ENCODE results near the gene IST1.
A peak's percentile ranks its signal among the peaks of the same experiment; 100 is the strongest.

Gene IST1

GRCh38 chr16:71919035-71919434 is 23.7 kb downstream of the IST1 start:
- DNase-seq (ENCODE audit: low read depth, low spot score): no peak

GRCh38 chr16:71920658-71921057 is 25.3 kb downstream of the IST1 start:
- no peak for DNase-seq (ENCODE audit: low read depth, low spot score)

GRCh38 chr16:71923941-71924690 is 28.8 kb downstream of the IST1 start:
- DNase-seq (ENCODE audit: low read depth, low spot score): no peak

GRCh38 chr16:71924710-71925109 is 29.4 kb downstream of the IST1 start:
- DNase-seq (ENCODE audit: low read depth, low spot score): no peak

- peak; percentile 23 for DNase-seq (ENCODE audit: low read depth, low spot score)
Measured at GRCh38 chr16:71927383-71927782, 32.1 kb downstream of the IST1 start.

- DNase-seq (ENCODE audit: low read depth, low spot score): no peak
Measured at GRCh38 chr16:71927787-71928186, 32.5 kb downstream of the IST1 start.

GRCh38 chr16:71929048-71929447 is 33.7 kb downstream of the IST1 start:
- DNase-seq (ENCODE audit: low read depth, low spot score): peak; percentile 51

GRCh38 chr16:71930013-71930563 is 34.8 kb downstream of the IST1 start:
- no peak for DNase-seq (ENCODE audit: low read depth, low spot score)

- no peak for DNase-seq (ENCODE audit: low read depth, low spot score)
Measured at GRCh38 chr16:71931001-71931400, 35.7 kb downstream of the IST1 start.

- DNase-seq (ENCODE audit: low read depth, low spot score): no peak
Measured at GRCh38 chr16:71931599-71931998, 36.3 kb downstream of the IST1 start.

GRCh38 chr16:71933017-71933416 is 37.7 kb downstream of the IST1 start:
- DNase-seq (ENCODE audit: low read depth, low spot score): no peak

- no peak for DNase-seq (ENCODE audit: low read depth, low spot score)
Measured at GRCh38 chr16:71933913-71934695, 38.8 kb downstream of the IST1 start.

- DNase-seq (ENCODE audit: low read depth, low spot score): no peak
Measured at GRCh38 chr16:71937868-71938510, 42.7 kb downstream of the IST1 start.

GRCh38 chr16:71943887-71944286 is 48.6 kb downstream of the IST1 start:
- no peak for DNase-seq (ENCODE audit: low read depth, low spot score)

GRCh38 chr16:71945616-71946015 is 50.3 kb downstream of the IST1 start:
- no peak for DNase-seq (ENCODE audit: low read depth, low spot score)

- DNase-seq (ENCODE audit: low read depth, low spot score): no peak
Measured at GRCh38 chr16:71952825-71953224, 57.5 kb downstream of the IST1 start.

GRCh38 chr16:71954180-71954579 is 58.8 kb downstream of the IST1 start:
- DNase-seq (ENCODE audit: low read depth, low spot score): no peak

GRCh38 chr16:71954699-71955195 is 59.4 kb downstream of the IST1 start:
- no peak for DNase-seq (ENCODE audit: low read depth, low spot score)

- no peak for DNase-seq (ENCODE audit: low read depth, low spot score)
Measured at GRCh38 chr16:71956486-71956885, 61.2 kb downstream of the IST1 start.

- DNase-seq (ENCODE audit: low read depth, low spot score): peak; percentile 86
Measured at GRCh38 chr16:71961066-71962039, 66.0 kb downstream of the IST1 start.
